HCT116 (cell line): Measurements from ENCODE around the gene SPIRE2.

Experiments
- TCF7L2 ChIP-seq: IDR thresholded peaks from 2 replicates; pipeline ENCODE4 v1.7.0; 2011; ENCODE audit warnings: borderline replicate concordance, inconsistent platforms; ENCODE audit not compliant: insufficient read depth, insufficient read length; ENCODE audit errors: extremely low read depth
- TF ChIP-seq, protein P1 (sequence below), 3 experiments: fragments of 200-600 bp in 1 of 3; sonication (generic) in 1 of 3; IDR thresholded peaks in 2 of 3; conservative IDR thresholded peaks in 1 of 3; 2 replicates each; pipeline ENCODE4 v1.5.1; 2012 to 2017; ENCODE audit warnings: low read depth in 2 of 3, low read length in 2 of 3, antibody characterized with exemption in 1 of 3, borderline replicate concordance in 1 of 3, control low read depth in 1 of 3, mild to moderate bottlenecking in 1 of 3, mixed read lengths in 1 of 3, mixed run types in 1 of 3, moderate library complexity in 1 of 3; ENCODE audit not compliant: insufficient read depth in 1 of 3

DNA sequence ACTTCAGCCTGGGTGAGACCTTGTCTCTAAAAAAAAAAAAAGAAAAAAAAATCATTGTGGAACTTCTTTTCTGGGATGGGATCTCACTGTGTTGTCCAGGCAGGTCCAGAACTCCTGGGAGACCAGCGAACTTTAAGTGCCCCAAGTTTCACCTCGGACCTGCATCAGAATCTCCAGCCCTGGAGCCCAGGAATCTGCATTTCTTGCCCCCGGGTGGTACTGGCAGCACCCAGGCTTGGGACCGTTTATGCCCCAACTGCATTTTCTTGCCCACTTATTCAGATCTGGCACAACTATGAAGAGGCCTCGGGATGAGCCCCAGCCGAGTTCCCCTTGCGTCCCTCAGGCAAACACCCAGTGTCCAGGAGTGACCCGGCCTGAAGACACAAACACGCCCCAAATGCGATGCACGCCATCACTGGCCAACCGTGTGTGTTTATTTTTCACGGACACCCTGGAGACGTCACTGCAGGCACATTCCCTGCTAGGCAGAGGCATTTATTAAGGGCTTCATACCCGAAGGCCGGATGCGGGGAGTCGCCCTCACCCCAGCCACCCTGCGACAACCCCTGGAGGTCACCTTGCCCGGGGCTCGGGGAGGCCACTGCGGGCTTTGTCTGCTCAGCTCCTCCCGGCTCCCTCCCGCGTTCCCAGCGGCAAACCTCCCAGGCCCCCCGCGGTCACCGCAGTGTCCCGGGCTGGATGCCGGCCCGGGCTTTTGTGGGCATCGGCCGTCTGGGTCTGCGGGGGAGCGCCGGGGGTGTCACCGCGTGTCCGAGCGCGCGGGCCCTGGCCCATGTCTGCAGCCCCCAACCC, 684 bp upstream of the SPIRE2 start:
- TF ChIP-seq TCF7L2, result no peak
- TF ChIP-seq, protein P1, sequence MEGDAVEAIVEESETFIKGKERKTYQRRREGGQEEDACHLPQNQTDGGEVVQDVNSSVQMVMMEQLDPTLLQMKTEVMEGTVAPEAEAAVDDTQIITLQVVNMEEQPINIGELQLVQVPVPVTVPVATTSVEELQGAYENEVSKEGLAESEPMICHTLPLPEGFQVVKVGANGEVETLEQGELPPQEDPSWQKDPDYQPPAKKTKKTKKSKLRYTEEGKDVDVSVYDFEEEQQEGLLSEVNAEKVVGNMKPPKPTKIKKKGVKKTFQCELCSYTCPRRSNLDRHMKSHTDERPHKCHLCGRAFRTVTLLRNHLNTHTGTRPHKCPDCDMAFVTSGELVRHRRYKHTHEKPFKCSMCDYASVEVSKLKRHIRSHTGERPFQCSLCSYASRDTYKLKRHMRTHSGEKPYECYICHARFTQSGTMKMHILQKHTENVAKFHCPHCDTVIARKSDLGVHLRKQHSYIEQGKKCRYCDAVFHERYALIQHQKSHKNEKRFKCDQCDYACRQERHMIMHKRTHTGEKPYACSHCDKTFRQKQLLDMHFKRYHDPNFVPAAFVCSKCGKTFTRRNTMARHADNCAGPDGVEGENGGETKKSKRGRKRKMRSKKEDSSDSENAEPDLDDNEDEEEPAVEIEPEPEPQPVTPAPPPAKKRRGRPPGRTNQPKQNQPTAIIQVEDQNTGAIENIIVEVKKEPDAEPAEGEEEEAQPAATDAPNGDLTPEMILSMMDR (IDR thresholded peaks at IDR 0.05 in 2 of 3, conservative IDR thresholded peaks at IDR 0.05 in 1 of 3; ENCODE audit: borderline replicate concordance in 1 of 3, insufficient read depth in 1 of 3, low read depth in 2 of 3, low read length in 2 of 3), result no peak
